Effector memory CD8-positive, alpha-beta T cell (primary cell): ENCODE results near the gene TBCC.
"Not testable (repeated sequence)": the region's sequence is repeated elsewhere in the genome, so short reads cannot be mapped to it uniquely, and the experiment has no call there.

Experiments
- ATAC-seq: fragments of 150-1000 bp; cut with Tn5 transposase; replicated peaks from 2 replicates; pipeline ENCODE4 v1.10.0; 2021; ENCODE audit warnings: mild to moderate bottlenecking, moderate library complexity
- DNase-seq, 3 experiments: peaks; one replicate each; pipeline ENCODE4 v3.0.0; 2021
- H3K27ac Mint-ChIP-seq, 2 donors: one replicate each; pipeline ENCODE4 v1.8.0; 2022; ENCODE audit warnings: mild to moderate bottlenecking in 2 of 2, mixed read lengths in 2 of 2, moderate library complexity in 2 of 2
- H3K27me3 Mint-ChIP-seq, 2 donors: one replicate each; pipeline ENCODE4 v1.8.0; 2022; ENCODE audit warnings: mixed read lengths in 2 of 2
- H3K36me3 Mint-ChIP-seq: one replicate; pipeline ENCODE4 v1.8.0; 2022; ENCODE audit warnings: mild to moderate bottlenecking, moderate library complexity, mixed read lengths; ENCODE audit not compliant: insufficient read depth
- H3K4me1 Mint-ChIP-seq, 2 donors: one replicate each; pipeline ENCODE4 v1.8.0; 2022; ENCODE audit warnings: low read depth in 2 of 2, mixed read lengths in 2 of 2
- H3K4me3 Mint-ChIP-seq, 2 donors: one replicate each; pipeline ENCODE4 v1.8.0; 2022; ENCODE audit warnings: mild to moderate bottlenecking in 2 of 2, mixed read lengths in 2 of 2, moderate library complexity in 2 of 2
- H3K9me3 Mint-ChIP-seq, 2 donors: one replicate each; pipeline ENCODE4 v1.8.0; 2022; ENCODE audit warnings: mixed read lengths in 2 of 2

TBCC gene

GRCh38 chr6:42711930-42712329 is 34.0 kb downstream of the TBCC start:
- no peaks in the 10 kb centered on the region for H3K9me3 Mint-ChIP-seq
- no peak overlapping the region for H3K27ac Mint-ChIP-seq
- no peak for ATAC-seq
- H3K4me3 Mint-ChIP-seq: no peak overlapping the region
- no peaks in the 10 kb centered on the region for H3K4me1 Mint-ChIP-seq
- no peaks in the 10 kb centered on the region for H3K36me3 Mint-ChIP-seq
- H3K27me3 Mint-ChIP-seq: peaks cover 0 to 12% of the 10 kb centered on the region in 2 donors
- no peak for DNase-seq

GRCh38 chr6:42710316-42710715 is 35.6 kb downstream of the TBCC start:
- no peaks in the 10 kb centered on the region for H3K9me3 Mint-ChIP-seq

GRCh38 chr6:42709871-42710270 is 36.0 kb downstream of the TBCC start:
- ATAC-seq (no peak), DNase-seq (no peak)
- H3K27ac Mint-ChIP-seq: no peak overlapping the region
- H3K36me3 Mint-ChIP-seq: no peaks in the 10 kb centered on the region
- peaks cover 0 to 12% of the 10 kb centered on the region in 2 donors for H3K27me3 Mint-ChIP-seq
- H3K4me3 Mint-ChIP-seq: no peak overlapping the region
- no peaks in the 10 kb centered on the region for H3K4me1 Mint-ChIP-seq
- H3K9me3 Mint-ChIP-seq: no peaks in the 10 kb centered on the region

More at GRCh38 chr6:42710316-42710715, 35.6 kb downstream of the TBCC start:
- DNase-seq: no peak
- no peaks in the 10 kb centered on the region for H3K4me1 Mint-ChIP-seq
- H3K4me3 Mint-ChIP-seq: no peak overlapping the region
- no peaks in the 10 kb centered on the region for H3K36me3 Mint-ChIP-seq
- ATAC-seq: no peak
- peaks cover 0 to 12% of the 10 kb centered on the region in 2 donors for H3K27me3 Mint-ChIP-seq
- H3K27ac Mint-ChIP-seq: no peak overlapping the region

GRCh38 chr6:42708096-42708495 is 37.8 kb downstream of the TBCC start:
- Mint-ChIP-seq H3K4me3 (no peak overlapping the region), H3K9me3 (no peaks in the 10 kb centered on the region), H3K4me1 (no peaks in the 10 kb centered on the region), H3K27me3 (peaks cover 0 to 12% of the 10 kb centered on the region in 2 donors), H3K36me3 (peaks cover 5% of the 10 kb centered on the region), H3K27ac (no peak overlapping the region)
- ATAC-seq (no peak), DNase-seq (no peak)

- ATAC-seq: no peak
- peaks cover 0 to 12% of the 10 kb centered on the region in 2 donors for H3K27me3 Mint-ChIP-seq
- H3K4me3 Mint-ChIP-seq: no peak overlapping the region
- no peaks in the 10 kb centered on the region for H3K4me1 Mint-ChIP-seq
- H3K9me3 Mint-ChIP-seq: no peaks in the 10 kb centered on the region
- H3K27ac Mint-ChIP-seq: no peak overlapping the region
- peaks cover 5% of the 10 kb centered on the region for H3K36me3 Mint-ChIP-seq
- no peak for DNase-seq
Observed at GRCh38 chr6:42707595-42707994, 38.3 kb downstream of the TBCC start.

- Mint-ChIP-seq H3K4me3 (no peak overlapping the region), H3K27ac (no peak overlapping the region), H3K36me3 (peaks cover 5% of the 10 kb centered on the region), H3K4me1 (no peaks in the 10 kb centered on the region), H3K9me3 (no peaks in the 10 kb centered on the region), H3K27me3 (peaks cover 0 to 6% of the 10 kb centered on the region in 2 donors)
- DNase-seq (no peak), ATAC-seq (no peak)
Observed at GRCh38 chr6:42704937-42705374, 40.9 kb downstream of the TBCC start.

- Mint-ChIP-seq H3K36me3 (peaks cover 5% of the 10 kb centered on the region), H3K4me3 (no peak overlapping the region), H3K9me3 (no peaks in the 10 kb centered on the region), H3K27me3 (peaks cover 0 to 6% of the 10 kb centered on the region in 2 donors), H3K27ac (no peak overlapping the region), H3K4me1 (no peaks in the 10 kb centered on the region)
- DNase-seq: no peak
- ATAC-seq: no peak
Observed at GRCh38 chr6:42704251-42704936, 41.5 kb downstream of the TBCC start.

- not testable (repeated sequence) for H3K4me3 Mint-ChIP-seq, ATAC-seq, H3K9me3 Mint-ChIP-seq, H3K27ac Mint-ChIP-seq, H3K27me3 Mint-ChIP-seq, H3K36me3 Mint-ChIP-seq, DNase-seq, H3K4me1 Mint-ChIP-seq
Observed at GRCh38 chr6:42702786-42703185, 43.1 kb downstream of the TBCC start.

- ATAC-seq: no peak
- Mint-ChIP-seq H3K9me3 (no peaks in the 10 kb centered on the region), H3K4me1 (no peaks in the 10 kb centered on the region), H3K4me3 (no peak overlapping the region), H3K27ac (no peak overlapping the region), H3K36me3 (peaks cover 5% of the 10 kb centered on the region), H3K27me3 (peaks cover 0 to under 1% of the 10 kb centered on the region in 2 donors)
- DNase-seq: no peak
Observed at GRCh38 chr6:42702200-42702599, 43.7 kb downstream of the TBCC start.

GRCh38 chr6:42698217-42698616 is 47.7 kb downstream of the TBCC start:
- DNase-seq: no peak
- Mint-ChIP-seq H3K36me3 (peaks cover 8% of the 10 kb centered on the region), H3K4me1 (peaks cover 14 to 15% of the 10 kb centered on the region in 2 donors), H3K27ac (no peak overlapping the region), H3K9me3 (no peaks in the 10 kb centered on the region), H3K4me3 (no peak overlapping the region), H3K27me3 (no peaks in the 10 kb centered on the region)
- no peak for ATAC-seq

- H3K4me1 Mint-ChIP-seq: peaks cover 14 to 18% of the 10 kb centered on the region in 2 donors
- no peaks in the 10 kb centered on the region for H3K27me3 Mint-ChIP-seq
- ATAC-seq (no peak), DNase-seq (no peak)
- H3K4me3 Mint-ChIP-seq: no peak overlapping the region
- no peaks in the 10 kb centered on the region for H3K9me3 Mint-ChIP-seq
- H3K27ac Mint-ChIP-seq: peak overlapping the region; percentile 50 to 70
- peaks cover 18% of the 10 kb centered on the region for H3K36me3 Mint-ChIP-seq
Observed at GRCh38 chr6:42697268-42697655, 48.6 kb downstream of the TBCC start.

- DNase-seq (no peak), ATAC-seq (no peak)
- no peaks in the 10 kb centered on the region for H3K9me3 Mint-ChIP-seq
- no peaks in the 10 kb centered on the region for H3K27me3 Mint-ChIP-seq
- peak overlapping the region; percentile 50 to 70 for H3K27ac Mint-ChIP-seq
- H3K4me3 Mint-ChIP-seq: no peak overlapping the region
- peaks cover 14 to 18% of the 10 kb centered on the region in 2 donors for H3K4me1 Mint-ChIP-seq
- peaks cover 23% of the 10 kb centered on the region for H3K36me3 Mint-ChIP-seq
Observed at GRCh38 chr6:42696526-42697267, 49.2 kb downstream of the TBCC start.

GRCh38 chr6:42694586-42694985 is 51.3 kb downstream of the TBCC start:
- DNase-seq (no peak), ATAC-seq (no peak)
- H3K9me3 Mint-ChIP-seq: no peaks in the 10 kb centered on the region
- peaks cover 44% of the 10 kb centered on the region for H3K36me3 Mint-ChIP-seq
- H3K4me1 Mint-ChIP-seq: peaks cover 14 to 18% of the 10 kb centered on the region in 2 donors
- H3K27ac Mint-ChIP-seq: peak overlapping the region; percentile 84 to 91
- H3K4me3 Mint-ChIP-seq: no peak overlapping the region
- no peaks in the 10 kb centered on the region for H3K27me3 Mint-ChIP-seq
